ENCODE measurements around the gene ZNF844.
"Not testable (repeated sequence)": the region's sequence is repeated elsewhere in the genome, so short reads cannot be mapped to it uniquely, and the experiment has no call there.

Gene ZNF844

GRCh38 chr19:12064590-12065538 is at the start of gene ZNF844:
Gene ZNF844, plus strand, starts transcription at chr19:12064731. Its CDS starts 143 bp downstream, at chr19:12064874.
- DNase-seq = no peak

- no peak for DNase-seq
Observed at GRCh38 chr19:12015015-12015752, 49.3 kb upstream of the ZNF844 start.

DNA sequence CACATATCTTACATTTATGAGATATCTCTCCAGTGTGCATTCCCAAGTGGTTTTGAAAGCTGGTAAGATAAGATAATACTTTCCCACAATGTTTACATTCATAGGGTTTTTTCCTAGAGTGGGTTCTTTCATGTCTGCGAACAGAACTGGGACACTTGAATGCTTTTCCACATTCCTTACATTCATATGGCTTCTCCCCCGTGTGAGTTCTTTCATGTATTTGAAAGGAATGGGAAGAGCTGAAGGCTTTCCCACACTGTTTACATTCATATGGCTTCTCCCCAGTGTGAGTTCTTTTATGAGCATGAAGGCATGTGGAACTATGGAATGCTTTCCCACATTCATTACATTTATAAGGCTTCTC is 48.8 kb upstream of the ZNF844 start:
- DNase-seq = no peak

- DNase-seq = no peak
Observed at GRCh38 chr19:12034198-12034597, 30.3 kb upstream of the ZNF844 start.

DNA sequence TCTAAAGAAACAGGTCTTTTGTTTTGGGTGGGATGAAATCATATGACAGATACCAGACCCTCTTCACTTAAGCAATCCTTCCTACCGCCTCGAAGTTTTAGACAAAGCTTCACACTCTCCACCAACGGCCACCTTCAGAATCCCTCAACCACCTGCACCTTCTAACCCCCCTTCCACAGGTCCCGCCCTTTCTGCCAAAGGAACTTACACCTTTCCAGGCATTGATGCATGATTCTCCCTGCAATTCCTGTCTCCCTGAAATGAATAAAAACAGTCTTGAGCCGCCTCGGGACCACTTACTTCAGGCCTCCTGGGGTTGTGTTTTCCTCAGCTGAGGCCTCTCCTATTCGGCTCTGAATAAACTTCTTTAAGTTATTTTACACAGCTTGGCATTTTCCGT is 29.9 kb upstream of the ZNF844 start:
- no peak for DNase-seq

DNA sequence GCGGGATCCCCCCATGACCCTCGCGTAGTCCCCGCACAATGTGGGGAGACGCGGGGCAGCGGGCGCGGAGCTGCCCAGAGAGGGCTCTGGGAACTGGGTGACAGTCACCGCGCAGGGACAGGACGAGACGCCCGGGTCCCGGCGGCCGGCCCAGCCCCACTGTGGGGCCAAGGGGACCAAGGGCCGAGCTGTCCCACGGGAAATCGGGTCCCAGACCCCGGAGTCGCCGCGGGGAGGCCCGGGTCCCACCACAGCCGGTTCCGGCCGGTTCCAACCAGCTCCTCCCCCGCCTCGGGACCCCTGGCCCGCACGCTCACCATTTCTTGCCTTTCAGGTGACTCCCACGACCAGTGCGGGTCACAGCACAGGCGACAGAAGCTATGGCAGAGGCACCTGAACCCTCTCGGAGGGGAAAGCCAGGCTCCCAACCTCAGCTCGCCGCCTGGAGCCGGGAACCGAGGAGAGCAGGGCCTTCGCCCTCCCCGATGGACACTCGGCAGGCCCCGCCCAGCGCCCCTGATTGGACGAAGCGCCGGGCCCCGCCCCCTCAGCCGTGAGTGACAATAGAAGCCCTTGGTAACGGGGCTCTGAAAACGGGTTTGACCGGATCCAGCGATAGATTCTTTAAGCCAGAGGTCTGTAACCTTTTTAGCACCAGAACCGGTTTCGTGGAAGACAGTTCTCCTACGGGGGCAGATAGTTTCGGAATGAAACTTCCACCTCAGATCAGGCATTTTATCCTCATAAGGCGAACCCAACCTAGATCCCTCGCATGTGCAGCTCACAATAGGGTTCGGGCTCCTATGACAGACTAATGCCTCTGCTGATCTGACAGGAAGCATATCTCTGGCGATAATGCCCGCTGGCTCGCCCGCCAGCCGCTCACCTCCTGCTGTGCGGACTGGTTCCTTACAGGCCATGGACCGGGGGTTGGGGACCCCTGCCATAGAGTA is 29.0 kb upstream of the ZNF844 start, which contains the start of gene ZNF433:
Gene ZNF433 (minus strand): TSS at position 460 of the 953 bp plus-strand sequence. CDS start 140 bp downstream, at position 320.
- DNase-seq = peak; percentile 90

GRCh38 chr19:12042893-12043292 is 21.6 kb upstream of the ZNF844 start:
- no peak for DNase-seq

GRCh38 chr19:12043752-12044422 is 20.6 kb upstream of the ZNF844 start:
- no peak for DNase-seq

DNA sequence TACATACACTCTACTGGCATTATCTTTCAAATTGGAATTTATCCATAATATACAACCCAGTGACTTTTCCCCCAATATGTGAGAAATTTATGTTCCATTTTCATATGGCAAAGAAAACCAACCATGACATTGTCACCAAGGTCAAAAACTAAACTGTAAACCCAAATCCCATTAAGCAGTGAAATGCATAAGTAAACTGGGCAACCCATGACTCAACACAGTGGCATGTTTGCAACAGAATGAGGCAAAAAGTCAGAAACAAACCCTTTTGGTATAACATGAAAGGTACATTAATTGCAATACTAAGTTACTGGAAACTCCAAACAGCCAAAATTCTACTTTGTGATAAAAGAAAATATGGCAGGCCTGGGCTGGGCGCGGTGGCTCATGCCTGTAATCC is 16.7 kb upstream of the ZNF844 start:
- DNase-seq = no peak

GRCh38 chr19:12052091-12052496 is 12.4 kb upstream of the ZNF844 start:
- DNase-seq = peak; percentile 30

GRCh38 chr19:12052497-12053169 is 11.9 kb upstream of the ZNF844 start, which contains the start of gene ZNF878:
Gene ZNF878, minus strand, starts transcription at chr19:12052961. Its CDS starts 160 bp downstream, at chr19:12052801.
- peak; percentile 93 for DNase-seq

DNA sequence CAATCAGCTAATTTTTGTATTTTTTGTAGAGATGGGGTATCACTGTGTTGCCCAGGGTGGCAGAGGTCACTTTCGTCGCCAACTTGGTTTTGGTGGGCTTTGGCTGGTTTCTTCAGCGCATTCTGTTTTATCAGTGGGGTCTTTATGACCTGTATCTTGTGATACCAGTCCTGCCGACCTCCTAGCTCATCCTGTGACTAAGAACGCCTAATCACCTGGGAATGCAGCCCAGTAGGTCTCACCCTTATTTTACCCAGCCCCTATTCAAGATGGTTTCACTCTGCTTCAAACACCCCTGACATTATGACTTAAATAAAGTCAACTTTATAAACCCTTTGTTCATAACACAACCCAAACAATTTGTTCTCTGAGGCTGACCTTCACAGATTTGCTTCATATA is 8.7 kb upstream of the ZNF844 start:
- no peak for DNase-seq

GRCh38 chr19:12075538-12076139 is 11.1 kb downstream of the ZNF844 start:
- no peak for DNase-seq

- not testable (repeated sequence) for DNase-seq
Observed at GRCh38 chr19:12076331-12076730, 11.8 kb downstream of the ZNF844 start.

DNA sequence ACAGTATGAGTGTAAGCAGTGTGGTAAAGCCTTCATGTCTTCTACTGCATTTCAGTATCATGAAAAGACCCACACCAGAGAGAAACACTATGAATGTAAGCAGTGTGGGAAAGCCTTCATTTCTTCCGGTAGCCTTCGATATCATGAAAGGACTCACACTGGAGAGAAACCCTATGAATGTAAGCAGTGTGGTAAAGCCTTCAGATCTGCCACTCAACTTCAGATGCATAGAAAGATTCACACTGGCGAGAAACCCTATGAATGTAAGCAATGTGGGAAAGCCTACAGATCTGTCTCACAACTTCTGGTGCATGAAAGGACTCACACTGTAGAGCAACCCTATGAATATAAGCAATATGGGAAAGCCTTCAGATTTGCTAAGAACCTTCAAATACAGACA is 12.8 kb downstream of the ZNF844 start:
- DNase-seq = no peak

DNA sequence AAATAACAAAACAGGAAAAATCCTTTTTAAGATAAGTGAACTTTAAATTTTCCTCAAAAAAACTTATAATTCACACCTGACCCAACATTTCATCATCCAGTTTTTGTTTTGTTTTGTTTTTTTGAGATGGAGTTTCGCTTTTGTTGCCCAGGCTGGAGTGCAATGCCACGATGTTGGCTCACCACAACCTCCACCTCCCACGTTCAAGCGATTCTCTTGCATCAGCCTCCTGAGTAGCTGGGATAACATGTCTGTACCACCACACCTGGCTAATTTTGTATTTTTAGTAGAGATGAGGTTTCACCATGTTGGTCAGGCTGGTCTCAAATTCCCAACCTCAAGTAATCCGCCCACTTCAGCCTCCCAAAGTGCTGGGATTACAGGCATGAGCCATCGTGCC is 18.8 kb downstream of the ZNF844 start:
- DNase-seq = not testable (repeated sequence)

- no peak for DNase-seq
Observed at GRCh38 chr19:12085074-12085818, 20.7 kb downstream of the ZNF844 start.

GRCh38 chr19:12090807-12091206 is 26.3 kb downstream of the ZNF844 start:
- peak; percentile 57 for DNase-seq

DNA sequence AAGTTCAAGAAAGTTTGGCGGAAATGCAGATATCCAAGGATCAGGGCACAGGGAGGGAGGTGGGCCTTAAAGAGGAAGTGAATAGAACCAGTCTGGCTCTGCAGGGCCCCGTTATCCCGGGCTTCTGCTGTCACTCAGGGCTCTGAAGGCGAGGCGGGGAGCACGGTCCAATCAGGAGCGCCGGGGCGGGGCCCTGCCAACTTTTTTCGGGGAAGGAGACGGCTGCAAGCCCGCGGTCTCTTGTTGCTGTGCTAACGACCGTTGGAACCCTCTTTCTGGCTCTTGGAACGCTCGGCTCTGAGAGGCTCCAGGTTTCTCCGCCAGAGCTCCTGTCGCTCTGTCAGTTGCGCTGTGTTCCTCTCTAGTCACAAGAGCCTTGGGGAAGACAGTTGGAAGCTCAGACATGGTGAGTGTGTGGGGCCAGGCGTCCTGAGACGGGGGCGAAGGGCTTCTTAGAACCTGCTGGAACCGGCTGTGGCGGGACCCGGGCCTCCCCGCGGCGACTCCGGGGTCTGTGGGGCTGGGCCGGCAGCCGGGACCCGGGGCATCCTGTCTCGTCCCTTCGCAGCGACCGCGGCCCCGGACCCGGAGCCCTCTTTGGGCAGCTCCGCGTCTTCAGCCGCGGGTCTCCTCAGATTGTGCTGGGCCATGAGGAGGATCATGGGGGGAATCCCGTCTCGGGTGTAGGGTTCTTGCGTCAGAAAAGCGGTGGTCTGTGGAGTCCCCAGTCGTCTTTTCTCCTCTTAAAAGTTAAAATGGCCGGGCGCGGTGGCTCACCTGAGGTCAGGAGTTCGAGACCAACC is 27.7 kb downstream of the ZNF844 start:
- no peak for DNase-seq

All from NCI-H1105 treated with DMSO at 0.1 percent for 48 hours (cell line).